Ovary (tissue), 9 donors: Measurements from ENCODE around the gene KIF1A. TPM values are rescaled to one million over a fixed set of nuclear protein-coding genes. Genes with fewer than 3 reads are reported as not detected.

Experiments used
- DNase-seq, 5 donors: peaks; one replicate each; pipeline ENCODE4 v3.0.0-alpha.2; 2019 to 2020
- H3K27ac ChIP-seq, 2 donors: fragments of 200-600 bp; one replicate each; pipeline versions ENCODE4 v1.5.1 to v1.8.0; 2019 to 2022
- H3K27me3 ChIP-seq: fragments of 200-600 bp; one replicate; pipeline ENCODE4 v1.8.0; 2022
- H3K36me3 ChIP-seq: fragments of 200-600 bp; sonication (generic); one replicate; pipeline ENCODE4 v1.5.1; 2019
- H3K4me1 ChIP-seq: one replicate; pipeline ENCODE4 v1.8.1; 2013; ENCODE audit warnings: mild to moderate bottlenecking, moderate library complexity; ENCODE audit not compliant: insufficient read depth
- H3K4me3 ChIP-seq: fragments of 200-600 bp; sonication (generic); one replicate; pipeline ENCODE4 v1.5.1; 2017
- H3K9me3 ChIP-seq, 2 donors: fragments of 200-600 bp in 1 of 2; sonication (generic) in 1 of 2; one replicate each; pipeline versions ENCODE4 v1.5.1 to v1.8.1; 2013 to 2019; ENCODE audit warnings: mild to moderate bottlenecking in 1 of 2, moderate library complexity in 1 of 2
- EP300 ChIP-seq: sonication (generic); formaldehyde crosslinking; IDR thresholded peaks from one replicate; pipeline ENCODE4 v1.6.1; 2017; ENCODE audit warnings: antibody characterized with exemption
- POLR2A ChIP-seq: fragments of 450-650 bp; IDR thresholded peaks from one replicate; pipeline ENCODE4 v1.6.1; 2017; ENCODE audit warnings: antibody characterized with exemption, mild to moderate bottlenecking, moderate library complexity
- WGBS, 3 donors: extraction: QIAGEN DNeasy Blood & Tissue Kit in 1 of 3; methylation state at CpG; one replicate each; pipeline versions ENCODE4 v1.1.5 to v1.1.7; 2013 to 2017; 5-methylcytosine and 5-hydroxymethylcytosine counted together
- intact Hi-C, 4 donors: fragments of 100-400 bp; cut with DNase I; formaldehyde crosslinking; loops; one replicate each; pipeline versions ENCODE4 v1.11.0 to v1.15.1; 2022 to 2023
- polyA plus RNA-seq, 2 donors: library from polyadenylated mRNA; stranded (reverse); fragments of 200-250 nt in 1 of 2; fragments of 350-450 nt in 1 of 2; fragmentation: Illumina TruSeq in 1 of 2; extraction: RNeasy Lipid Tissue Mini Kit (QIAGEN cat#74804) in 1 of 2; gene quantifications; one replicate each; pipeline ENCODE4 v1.2.3, GENCODE V29; 2013 to 2014
- total RNA-seq, 7 donors: library from RNA; depleted of rRNA in 2 of 7; stranded (reverse); fragments of >200 nt in 2 of 7; fragmentation: NEBNext Ultra II Directional in 3 of 7; extraction: Animal tissue kit (Norgen Biotek cat#: 25700) in 3 of 7; gene quantifications; one replicate each; pipeline versions ENCODE4 v1.1.0 to v1.2.4, GENCODE V29; 2016 to 2023
- TF ChIP-seq, protein P1 (sequence below), 3 donors: fragments of 450-650 bp in 2 of 3; fragments of 200-600 bp in 1 of 3; IDR thresholded peaks; one replicate each; pipeline versions ENCODE4 v1.5.1 to v1.8.0; 2016 to 2022; ENCODE audit warnings: antibody characterized with exemption in 3 of 3, mild to moderate bottlenecking in 1 of 3
- donor health status: DM: no; HTN: no; CAD: no; lungs with moderate emphysema.
- donor health status: DM: no; HTN: no; CAD: no.
- donor health status: Bipolar disorder and iron deficiency.
- donor health status: DM: yes; HTN: yes; CAD: no.
- donor health status: DM: no; HTN: no; CAD: no.
- donor health status: DM: yes; HTN: yes; CAD: no.

The KIF1A gene
- total and polyA plus RNA-seq, 9 donors, result 0.48 to 4.4 (median 1.2) TPM

DNA sequence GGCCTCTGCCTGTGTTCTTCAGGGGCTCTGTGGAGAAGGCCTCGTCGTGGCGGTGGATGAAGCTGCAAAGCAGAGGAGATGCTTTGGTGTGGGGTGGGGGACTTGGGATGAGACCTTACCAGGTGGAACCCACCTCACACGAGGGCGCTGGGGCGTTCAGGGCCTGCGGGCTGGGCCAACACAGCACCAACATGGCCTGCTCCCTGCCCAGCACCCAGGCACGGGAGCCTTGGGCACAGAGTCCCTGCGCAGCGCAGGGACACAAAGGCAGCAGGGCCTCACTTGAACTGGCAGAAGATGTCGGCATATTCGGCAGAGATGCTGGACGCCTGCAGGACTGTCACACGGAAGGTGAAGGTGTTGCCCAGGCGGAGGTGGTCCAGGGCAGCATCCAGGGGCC lies 74.6 kb downstream of the KIF1A start:
- no peaks in the 10 kb centered on the region for H3K36me3 ChIP-seq
- H3K9me3 ChIP-seq, result no peaks in the 10 kb centered on the region
- intact Hi-C loops, result no loop called here
- TF ChIP-seq POLR2A (no peak), EP300 (no peak)
- TF ChIP-seq, protein P1, sequence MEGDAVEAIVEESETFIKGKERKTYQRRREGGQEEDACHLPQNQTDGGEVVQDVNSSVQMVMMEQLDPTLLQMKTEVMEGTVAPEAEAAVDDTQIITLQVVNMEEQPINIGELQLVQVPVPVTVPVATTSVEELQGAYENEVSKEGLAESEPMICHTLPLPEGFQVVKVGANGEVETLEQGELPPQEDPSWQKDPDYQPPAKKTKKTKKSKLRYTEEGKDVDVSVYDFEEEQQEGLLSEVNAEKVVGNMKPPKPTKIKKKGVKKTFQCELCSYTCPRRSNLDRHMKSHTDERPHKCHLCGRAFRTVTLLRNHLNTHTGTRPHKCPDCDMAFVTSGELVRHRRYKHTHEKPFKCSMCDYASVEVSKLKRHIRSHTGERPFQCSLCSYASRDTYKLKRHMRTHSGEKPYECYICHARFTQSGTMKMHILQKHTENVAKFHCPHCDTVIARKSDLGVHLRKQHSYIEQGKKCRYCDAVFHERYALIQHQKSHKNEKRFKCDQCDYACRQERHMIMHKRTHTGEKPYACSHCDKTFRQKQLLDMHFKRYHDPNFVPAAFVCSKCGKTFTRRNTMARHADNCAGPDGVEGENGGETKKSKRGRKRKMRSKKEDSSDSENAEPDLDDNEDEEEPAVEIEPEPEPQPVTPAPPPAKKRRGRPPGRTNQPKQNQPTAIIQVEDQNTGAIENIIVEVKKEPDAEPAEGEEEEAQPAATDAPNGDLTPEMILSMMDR (IDR thresholded peaks at IDR 0.05), result no peak
- no peak overlapping the region for H3K4me3 ChIP-seq
- H3K4me1 ChIP-seq, result no peaks in the 10 kb centered on the region
- 93 to 94% (median 93%) methylated on average over 15 of the region's 15 CpGs for WGBS, 3 donors
- no peak overlapping the region for H3K27ac ChIP-seq
- no peaks in the 10 kb centered on the region for H3K27me3 ChIP-seq
- DNase-seq, result no peak

DNA sequence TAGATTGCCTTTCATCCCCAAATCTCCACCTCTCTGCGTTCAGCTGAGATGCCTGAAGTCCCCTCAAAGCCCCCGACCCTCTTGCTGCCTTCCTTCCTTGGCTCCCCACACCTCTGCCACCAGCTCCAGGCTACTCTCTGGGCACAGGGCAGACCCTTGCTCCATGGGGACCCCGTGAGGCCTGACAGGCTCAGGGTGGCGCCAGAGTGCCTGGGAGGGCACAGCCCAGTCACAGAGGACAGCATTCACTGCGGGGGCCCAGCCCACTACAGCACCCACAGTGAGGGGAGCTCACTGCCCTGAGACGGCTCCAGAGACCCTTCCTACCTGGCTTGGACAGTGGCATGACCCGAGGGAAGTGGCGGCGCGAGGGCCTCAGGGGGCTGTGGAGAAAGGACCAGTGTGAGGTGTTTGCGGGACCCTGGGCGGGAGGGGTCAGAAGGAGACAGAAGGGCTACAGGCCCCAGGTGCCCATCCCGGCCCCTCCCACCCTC lies 77.4 kb downstream of the KIF1A start:
- no peak overlapping the region for H3K4me3 ChIP-seq
- H3K4me1 ChIP-seq, result no peaks in the 10 kb centered on the region
- intact Hi-C loops, result no loop called here
- TF ChIP-seq POLR2A (no peak), EP300 (no peak)
- TF ChIP-seq, protein P1 (IDR thresholded peaks at IDR 0.05), result no peak
- no peak for DNase-seq
- H3K27me3 ChIP-seq, result no peaks in the 10 kb centered on the region
- no peaks in the 10 kb centered on the region for H3K9me3 ChIP-seq
- no peaks in the 10 kb centered on the region for H3K36me3 ChIP-seq
- 78 to 87% (median 82%) methylated on average over 10 to 13 of the region's 13 CpGs for whole genome bisulfite sequencing, 3 donors
- H3K27ac ChIP-seq, result no peak overlapping the region

DNA sequence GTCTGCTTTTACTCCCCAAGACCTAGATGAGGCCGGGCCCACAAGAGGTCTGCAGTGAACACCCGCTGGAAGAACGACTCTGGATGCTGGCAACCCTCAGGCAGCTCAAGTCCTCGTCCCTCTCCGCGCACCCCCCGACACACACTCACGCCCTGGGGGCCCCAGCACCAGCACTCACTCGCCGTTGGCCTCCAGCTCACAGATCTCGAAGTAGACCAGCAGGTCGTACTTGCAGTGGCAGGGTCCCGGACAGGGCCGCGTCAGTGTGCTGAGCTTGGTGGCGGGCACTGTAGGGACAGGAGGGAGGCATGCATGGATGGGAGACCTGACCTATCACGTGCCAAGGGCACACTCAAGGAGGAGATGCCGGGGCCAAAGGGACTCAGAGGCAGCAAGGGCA lies 78.9 kb downstream of the KIF1A start:
- no peak overlapping the region for H3K27ac ChIP-seq
- no peaks in the 10 kb centered on the region for H3K9me3 ChIP-seq
- no peaks in the 10 kb centered on the region for H3K4me1 ChIP-seq
- no peaks in the 10 kb centered on the region for H3K27me3 ChIP-seq
- DNase-seq, result no peak
- H3K36me3 ChIP-seq, result no peaks in the 10 kb centered on the region
- TF ChIP-seq, protein P1 (IDR thresholded peaks at IDR 0.05), result no peak
- TF ChIP-seq EP300 (no peak), POLR2A (no peak)
- H3K4me3 ChIP-seq, result no peak overlapping the region
- intact Hi-C loops, result no loop called here
- 84 to 91% (median 85%) methylated on average over 18 of the region's 18 CpGs for WGBS, 3 donors

DNA sequence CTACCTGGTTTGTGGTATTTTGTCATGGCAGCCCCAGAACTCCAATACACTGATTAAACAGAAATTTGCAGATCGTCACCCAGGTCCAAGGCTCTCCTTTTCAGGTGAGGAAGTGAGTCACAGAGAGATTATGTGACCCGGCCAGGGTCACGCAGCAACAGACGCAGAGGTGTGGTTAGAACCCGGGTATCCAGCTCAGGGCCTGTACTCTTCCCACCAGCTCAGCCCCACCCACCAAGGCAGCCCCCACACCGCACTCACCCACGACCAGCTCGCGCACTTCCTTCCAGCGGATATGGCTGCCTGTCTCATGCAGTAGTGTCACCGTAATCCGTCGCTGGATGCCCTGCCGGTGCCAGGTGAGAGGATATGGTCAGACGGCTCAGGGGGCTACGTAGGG lies 80.2 kb downstream of the KIF1A start:
- DNase-seq, result no peak
- Histone ChIP-seq H3K27me3 (no peaks in the 10 kb centered on the region), H3K36me3 (no peaks in the 10 kb centered on the region), H3K4me3 (no peak overlapping the region), H3K27ac (no peak overlapping the region), H3K9me3 (no peaks in the 10 kb centered on the region), H3K4me1 (no peaks in the 10 kb centered on the region)
- intact Hi-C loops, result no loop called here
- WGBS, 3 donors, result 82 to 84% (median 82%) methylated on average over 16 of the region's 16 CpGs
- TF ChIP-seq, protein P1 (IDR thresholded peaks at IDR 0.05), result no peak
- TF ChIP-seq EP300, result no peak
- TF ChIP-seq POLR2A, result no peak
